ENCODE results near the gene PTPRN2.

PTPRN2 gene

GRCh38 chr7:157840174-157840913, 747.3 kb downstream of the PTPRN2 start:
- no peak for DNase-seq (ENCODE audit: insufficient read length, low spot score)
- no peak for FAIRE-seq
- no peak for TF ChIP-seq POLR2A (IDR thresholded peaks at IDR 0.05; ENCODE audit: low read depth, low read length)

GRCh38 chr7:157839672-157840167, 747.9 kb downstream of the PTPRN2 start:
- FAIRE-seq (no peak), DNase-seq (ENCODE audit: insufficient read length, low spot score) (no peak)
- no peak for TF ChIP-seq POLR2A (IDR thresholded peaks at IDR 0.05; ENCODE audit: low read depth, low read length)

GRCh38 chr7:157839226-157839625, 748.4 kb downstream of the PTPRN2 start:
- no peak for FAIRE-seq
- no peak for DNase-seq (ENCODE audit: insufficient read length, low spot score)

GRCh38 chr7:157837561-157837960, 750.1 kb downstream of the PTPRN2 start:
- no peak for DNase-seq (ENCODE audit: insufficient read length, low spot score)
- no peak for FAIRE-seq
- TF ChIP-seq POLR2A (IDR thresholded peaks at IDR 0.05; ENCODE audit: low read depth, low read length) = no peak

More at GRCh38 chr7:157839226-157839625, 748.4 kb downstream of the PTPRN2 start:
- TF ChIP-seq POLR2A (IDR thresholded peaks at IDR 0.05; ENCODE audit: low read depth, low read length) = no peak

- DNase-seq (ENCODE audit: insufficient read length, low spot score) (no peak), FAIRE-seq (no peak)
- no peak for TF ChIP-seq POLR2A (IDR thresholded peaks at IDR 0.05; ENCODE audit: low read depth, low read length)
Observed at GRCh38 chr7:157837047-157837446, 750.6 kb downstream of the PTPRN2 start.

- FAIRE-seq (no peak), DNase-seq (ENCODE audit: insufficient read length, low spot score) (no peak)
- TF ChIP-seq POLR2A (IDR thresholded peaks at IDR 0.05; ENCODE audit: low read depth, low read length) = no peak
Observed at GRCh38 chr7:157834501-157835163, 753.0 kb downstream of the PTPRN2 start.

GRCh38 chr7:157832866-157833607, 754.6 kb downstream of the PTPRN2 start:
- FAIRE-seq = no peak
- no peak for TF ChIP-seq POLR2A (IDR thresholded peaks at IDR 0.05; ENCODE audit: low read depth, low read length)

GRCh38 chr7:157832421-157832820, 755.2 kb downstream of the PTPRN2 start:
- DNase-seq (ENCODE audit: insufficient read length, low spot score) (no peak), FAIRE-seq (no peak)
- no peak for TF ChIP-seq POLR2A (IDR thresholded peaks at IDR 0.05; ENCODE audit: low read depth, low read length)

More at GRCh38 chr7:157832866-157833607, 754.6 kb downstream of the PTPRN2 start:
- no peak for DNase-seq (ENCODE audit: insufficient read length, low spot score)

GRCh38 chr7:157832006-157832405, 755.6 kb downstream of the PTPRN2 start:
- no peak for DNase-seq (ENCODE audit: insufficient read length, low spot score)
- no peak for FAIRE-seq
- no peak for TF ChIP-seq POLR2A (IDR thresholded peaks at IDR 0.05; ENCODE audit: low read depth, low read length)

- no peak for FAIRE-seq
- TF ChIP-seq POLR2A (IDR thresholded peaks at IDR 0.05; ENCODE audit: low read depth, low read length) = no peak
- no peak for DNase-seq (ENCODE audit: insufficient read length, low spot score)
Observed at GRCh38 chr7:157831143-157831905, 756.3 kb downstream of the PTPRN2 start.

- no peak for DNase-seq (ENCODE audit: insufficient read length, low spot score)
- no peak for TF ChIP-seq POLR2A (IDR thresholded peaks at IDR 0.05; ENCODE audit: low read depth, low read length)
- FAIRE-seq = no peak
Observed at GRCh38 chr7:157830331-157830730, 757.3 kb downstream of the PTPRN2 start.

GRCh38 chr7:157829491-157829890, 758.1 kb downstream of the PTPRN2 start:
- FAIRE-seq = no peak
- TF ChIP-seq POLR2A (IDR thresholded peaks at IDR 0.05; ENCODE audit: low read depth, low read length) = no peak

GRCh38 chr7:157828881-157829280, 758.7 kb downstream of the PTPRN2 start:
- DNase-seq (ENCODE audit: insufficient read length, low spot score) (no peak), FAIRE-seq (no peak)
- no peak for TF ChIP-seq POLR2A (IDR thresholded peaks at IDR 0.05; ENCODE audit: low read depth, low read length)

More at GRCh38 chr7:157829491-157829890, 758.1 kb downstream of the PTPRN2 start:
- DNase-seq (ENCODE audit: insufficient read length, low spot score) = no peak
